ENCODE data around the gene AGXT2.

- TF ChIP-seq CTCF (IDR thresholded peaks at IDR 0.05): no peak
- no peak for TF ChIP-seq POLR2A (IDR thresholded peaks at IDR 0.05)
These were observed 2.5 kb downstream of the AGXT2 start for GRCh38 chr5:35045280-35045679.
